ENCODE measurements around the gene CCT2. TPM values are rescaled to one million over a fixed set of nuclear protein-coding genes. Genes with fewer than 3 reads are reported as not detected.

CCT2 gene
- total RNA-seq, 1 experiment from 2014 or later: 311 TPM

DNA sequence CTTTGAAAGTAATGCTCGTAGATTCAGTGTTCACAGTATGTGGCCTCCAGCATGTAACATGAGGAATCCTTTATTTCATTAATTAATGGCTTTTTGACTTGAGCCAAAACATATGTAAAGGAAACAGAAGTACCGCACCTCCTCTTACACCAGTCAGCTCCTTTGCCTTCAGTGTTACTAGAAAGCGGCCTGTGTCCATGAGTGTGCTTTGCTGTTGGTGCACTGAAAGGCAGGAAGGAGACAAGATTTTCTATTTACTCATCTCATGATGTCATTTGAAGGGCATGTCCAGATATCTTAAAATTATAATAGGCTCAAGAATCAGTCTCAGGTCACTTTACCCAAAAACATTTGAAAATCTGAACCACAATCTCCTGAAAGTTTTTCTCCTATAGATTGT is 9.9 kb upstream of the CCT2 start:
- H3K27me3 ChIP-seq (ENCODE audit: low read length): no peaks in the 10 kb centered on the region
- H3K9ac ChIP-seq (ENCODE audit: low read length): no peak overlapping the region
- H3K9me3 ChIP-seq (ENCODE audit: low read length): no peaks in the 10 kb centered on the region
- H3K9me2 ChIP-seq (replicated peaks; ENCODE audit: insufficient read depth, low read length): no peaks in the 10 kb centered on the region
- DNase-seq: no peak
- H3K36me3 ChIP-seq (ENCODE audit: insufficient read depth, low read length): peaks cover 30% of the 10 kb centered on the region; the same call in 1 of the 2 replicates
- peaks cover 30% of the 10 kb centered on the region for H3K4me1 ChIP-seq (ENCODE audit: low read length)
- H3K4me2 ChIP-seq (ENCODE audit: low read depth, low read length, poor library complexity, severe bottlenecking): no peak overlapping the region
- no peak overlapping the region for H2AFZ ChIP-seq (ENCODE audit: low read length)
- H4K20me1 ChIP-seq (ENCODE audit: insufficient read depth, low read depth, low read length): no peaks in the 10 kb centered on the region
- no peak overlapping the region for H3K27ac ChIP-seq (ENCODE audit: low read length)
- H3K79me2 ChIP-seq (ENCODE audit: low read length): peaks cover 17% of the 10 kb centered on the region
- no peak overlapping the region for H3K4me3 ChIP-seq (ENCODE audit: low read length)

- Histone ChIP-seq H3K27me3 (ENCODE audit: low read length) (no peaks in the 10 kb centered on the region), H4K20me1 (ENCODE audit: insufficient read depth, low read depth, low read length) (no peaks in the 10 kb centered on the region), H3K9me2 (replicated peaks; ENCODE audit: insufficient read depth, low read length) (no peaks in the 10 kb centered on the region), H3K79me2 (ENCODE audit: low read length) (peaks cover 11% of the 10 kb centered on the region), H2AFZ (ENCODE audit: low read length) (no peak overlapping the region), H3K4me1 (ENCODE audit: low read length) (peaks cover 30% of the 10 kb centered on the region), H3K4me3 (ENCODE audit: low read length) (no peak overlapping the region), H3K4me2 (ENCODE audit: low read depth, low read length, poor library complexity, severe bottlenecking) (no peak overlapping the region), H3K9ac (ENCODE audit: low read length) (no peak overlapping the region), H3K27ac (ENCODE audit: low read length) (0 out of 2 replicates have a peak overlapping the region, but pooled peaks have one; percentile 9), H3K9me3 (ENCODE audit: low read length) (no peaks in the 10 kb centered on the region), H3K36me3 (ENCODE audit: insufficient read depth, low read length) (peaks cover 23% of the 10 kb centered on the region; the same call in 1 of the 2 replicates)
- DNase-seq: no peak
These were observed 7.0 kb upstream of the CCT2 start for GRCh38 chr12:69578283-69578682.

DNA sequence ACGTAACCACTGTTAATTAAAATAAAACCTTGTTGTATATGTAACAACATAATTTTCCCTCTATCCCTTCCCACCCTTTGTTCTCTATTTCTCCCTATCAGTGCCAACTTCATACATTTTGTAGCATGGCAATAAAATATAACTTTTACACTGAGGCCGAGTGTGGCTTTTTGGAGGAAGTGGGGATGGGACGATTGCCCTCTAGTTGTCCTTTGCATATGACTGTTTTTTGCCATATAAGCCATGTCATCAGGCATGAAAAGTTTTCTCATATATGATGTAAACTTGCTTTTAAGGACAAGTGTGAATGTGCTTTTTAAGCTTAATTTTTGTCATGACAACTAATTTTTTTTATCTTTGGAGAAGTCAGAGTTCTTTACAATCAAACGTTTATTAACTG is 6.2 kb upstream of the CCT2 start:
- no peak overlapping the region for H3K4me3 ChIP-seq (ENCODE audit: low read length)
- no peak overlapping the region for H2AFZ ChIP-seq (ENCODE audit: low read length)

DNA sequence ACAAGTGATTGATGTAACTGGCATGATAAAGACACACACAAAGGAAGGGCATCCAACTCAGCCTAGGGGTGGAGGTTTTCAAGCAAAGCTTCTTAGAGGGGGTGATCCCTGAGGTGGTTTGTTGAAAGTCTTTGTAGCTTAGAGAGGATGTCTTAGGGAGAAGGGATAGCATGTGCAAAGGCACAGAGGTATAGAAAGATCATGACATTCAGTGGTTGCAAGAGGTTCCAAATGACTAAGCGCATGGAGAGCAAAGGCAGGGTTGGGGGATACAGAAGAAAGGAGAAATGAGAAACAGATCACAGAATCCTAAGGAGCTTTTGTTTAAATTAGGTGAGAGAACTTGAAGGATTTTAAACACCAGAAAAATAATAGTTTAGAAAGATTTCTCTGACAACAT is 5.2 kb upstream of the CCT2 start:
- Histone ChIP-seq H3K79me2 (ENCODE audit: low read length) (peaks cover 11% of the 10 kb centered on the region), H3K9me3 (ENCODE audit: low read length) (no peaks in the 10 kb centered on the region)
- no peak for DNase-seq

More for the DNA sequence above, 6.2 kb upstream of the CCT2 start:
- no peak overlapping the region for H3K4me2 ChIP-seq (ENCODE audit: low read depth, low read length, poor library complexity, severe bottlenecking)
- peaks cover 19% of the 10 kb centered on the region; the same call in 1 of the 2 replicates for H3K36me3 ChIP-seq (ENCODE audit: insufficient read depth, low read length)
- no peak overlapping the region for H3K9ac ChIP-seq (ENCODE audit: low read length)
- no peaks in the 10 kb centered on the region for H4K20me1 ChIP-seq (ENCODE audit: insufficient read depth, low read depth, low read length)
- H3K4me1 ChIP-seq (ENCODE audit: low read length): peaks cover 30% of the 10 kb centered on the region
- DNase-seq: no peak
- H3K27ac ChIP-seq (ENCODE audit: low read length): peak overlapping the region; percentile 9; the same call in 1 of the 2 replicates
- peaks cover 11% of the 10 kb centered on the region for H3K79me2 ChIP-seq (ENCODE audit: low read length)
- H3K27me3 ChIP-seq (ENCODE audit: low read length): no peaks in the 10 kb centered on the region
- H3K9me3 ChIP-seq (ENCODE audit: low read length): no peaks in the 10 kb centered on the region
- no peaks in the 10 kb centered on the region for H3K9me2 ChIP-seq (replicated peaks; ENCODE audit: insufficient read depth, low read length)

DNA sequence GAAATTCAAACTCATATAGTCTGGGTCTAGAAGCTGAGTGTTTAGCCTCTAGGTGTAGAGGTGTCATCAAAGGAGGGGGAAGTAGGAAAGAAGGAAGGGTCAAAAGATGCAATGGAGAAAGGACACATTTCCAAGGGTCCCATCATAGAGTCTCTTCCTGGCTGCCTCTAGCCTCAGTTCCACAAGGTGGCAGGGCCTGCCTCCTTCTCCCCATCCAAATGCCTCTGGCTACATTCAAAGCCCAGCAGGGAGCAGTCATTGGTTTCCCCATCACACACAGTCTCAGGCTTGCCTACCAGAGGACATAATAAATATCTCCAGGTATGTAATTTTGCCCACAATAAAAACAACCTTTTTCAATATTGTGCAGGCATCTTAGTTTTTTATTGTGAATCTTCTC is 2.1 kb upstream of the CCT2 start:
- Histone ChIP-seq H3K27me3 (ENCODE audit: low read length) (no peaks in the 10 kb centered on the region), H3K27ac (ENCODE audit: low read length) (no peak overlapping the region), H3K79me2 (ENCODE audit: low read length) (peaks cover 28% of the 10 kb centered on the region), H3K9ac (ENCODE audit: low read length) (no peak overlapping the region), H2AFZ (ENCODE audit: low read length) (no peak overlapping the region), H3K9me3 (ENCODE audit: low read length) (no peaks in the 10 kb centered on the region), H3K36me3 (ENCODE audit: insufficient read depth, low read length) (peaks cover 17% of the 10 kb centered on the region), H3K4me1 (ENCODE audit: low read length) (peaks cover 27% of the 10 kb centered on the region), H4K20me1 (ENCODE audit: insufficient read depth, low read depth, low read length) (peaks cover 7% of the 10 kb centered on the region; the same call in 1 of the 2 replicates), H3K4me3 (ENCODE audit: low read length) (no peak overlapping the region), H3K4me2 (ENCODE audit: low read depth, low read length, poor library complexity, severe bottlenecking) (no peak overlapping the region), H3K9me2 (replicated peaks; ENCODE audit: insufficient read depth, low read length) (no peaks in the 10 kb centered on the region)
- peak; percentile 56 for DNase-seq

More for the DNA sequence above, 5.2 kb upstream of the CCT2 start:
- Histone ChIP-seq H3K27me3 (ENCODE audit: low read length) (no peaks in the 10 kb centered on the region), H3K4me3 (ENCODE audit: low read length) (no peak overlapping the region), H4K20me1 (ENCODE audit: insufficient read depth, low read depth, low read length) (no peaks in the 10 kb centered on the region), H3K4me2 (ENCODE audit: low read depth, low read length, poor library complexity, severe bottlenecking) (no peak overlapping the region), H3K36me3 (ENCODE audit: insufficient read depth, low read length) (peaks cover 13% of the 10 kb centered on the region; the same call in 1 of the 2 replicates), H2AFZ (ENCODE audit: low read length) (no peak overlapping the region), H3K4me1 (ENCODE audit: low read length) (peaks cover 35% of the 10 kb centered on the region), H3K9me2 (replicated peaks; ENCODE audit: insufficient read depth, low read length) (no peaks in the 10 kb centered on the region), H3K27ac (ENCODE audit: low read length) (no peak overlapping the region), H3K9ac (ENCODE audit: low read length) (no peak overlapping the region)

DNA sequence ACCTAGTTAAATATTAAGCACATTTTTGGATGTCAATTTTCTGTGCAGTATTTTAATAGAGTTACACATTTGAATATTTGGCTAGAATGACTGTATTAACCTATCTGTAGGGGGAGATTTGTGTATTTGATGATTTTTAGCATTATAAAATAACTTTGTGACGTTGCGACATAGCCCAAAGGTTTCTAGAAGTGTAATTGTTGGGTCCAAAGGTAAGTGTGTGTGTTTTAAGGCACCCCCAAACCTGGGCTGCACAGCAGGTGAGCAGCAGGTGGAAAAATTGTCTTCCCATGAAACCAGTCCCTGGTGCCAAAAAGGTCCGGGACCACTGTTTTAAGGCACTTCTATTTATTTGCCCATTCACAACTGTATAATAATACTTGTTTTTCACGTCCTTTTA is 3.3 kb downstream of the CCT2 start:
- H2AFZ ChIP-seq (ENCODE audit: low read length): no peak overlapping the region
- no peak overlapping the region for H3K4me2 ChIP-seq (ENCODE audit: low read depth, low read length, poor library complexity, severe bottlenecking)
- DNase-seq: no peak
- H3K9me2 ChIP-seq (replicated peaks; ENCODE audit: insufficient read depth, low read length): no peaks in the 10 kb centered on the region
- H3K4me3 ChIP-seq (ENCODE audit: low read length): no peak overlapping the region
- peaks cover 54% of the 10 kb centered on the region for H3K79me2 ChIP-seq (ENCODE audit: low read length)
- no peak overlapping the region for H3K27ac ChIP-seq (ENCODE audit: low read length)
- H3K9me3 ChIP-seq (ENCODE audit: low read length): no peaks in the 10 kb centered on the region
- H3K36me3 ChIP-seq (ENCODE audit: insufficient read depth, low read length): peaks cover 63% of the 10 kb centered on the region
- H3K27me3 ChIP-seq (ENCODE audit: low read length): no peaks in the 10 kb centered on the region
- H3K9ac ChIP-seq (ENCODE audit: low read length): no peak overlapping the region
- peaks cover 16% of the 10 kb centered on the region; the same call in 1 of the 2 replicates for H4K20me1 ChIP-seq (ENCODE audit: insufficient read depth, low read depth, low read length)
- H3K4me1 ChIP-seq (ENCODE audit: low read length): peaks cover 20% of the 10 kb centered on the region

DNA sequence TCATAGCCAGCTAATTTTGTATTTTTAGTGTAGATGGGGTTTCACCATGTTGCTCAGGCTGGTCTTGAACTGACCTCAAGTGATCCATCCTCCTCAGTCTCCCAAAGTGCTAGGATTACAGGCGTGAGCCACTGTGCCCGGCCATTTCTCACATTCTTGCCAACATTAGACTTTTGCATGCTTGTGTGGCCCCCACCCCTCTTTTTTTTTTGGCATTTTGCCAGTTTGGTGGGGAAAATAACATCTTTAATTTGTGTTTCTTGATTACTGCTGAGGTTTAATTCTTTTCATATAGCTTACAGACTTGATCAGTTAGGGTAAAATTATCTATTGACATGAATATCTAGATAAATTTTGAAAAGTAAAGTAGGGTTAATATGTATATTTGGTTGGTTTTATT is 3.8 kb downstream of the CCT2 start:
- Histone ChIP-seq H4K20me1 (ENCODE audit: insufficient read depth, low read depth, low read length) (peaks cover 16% of the 10 kb centered on the region; the same call in 1 of the 2 replicates), H2AFZ (ENCODE audit: low read length) (no peak overlapping the region), H3K4me1 (ENCODE audit: low read length) (peaks cover 20% of the 10 kb centered on the region), H3K4me3 (ENCODE audit: low read length) (no peak overlapping the region), H3K36me3 (ENCODE audit: insufficient read depth, low read length) (peaks cover 69% of the 10 kb centered on the region), H3K9me2 (replicated peaks; ENCODE audit: insufficient read depth, low read length) (no peaks in the 10 kb centered on the region), H3K4me2 (ENCODE audit: low read depth, low read length, poor library complexity, severe bottlenecking) (no peak overlapping the region), H3K27ac (ENCODE audit: low read length) (no peak overlapping the region), H3K79me2 (ENCODE audit: low read length) (peaks cover 54% of the 10 kb centered on the region), H3K9me3 (ENCODE audit: low read length) (no peaks in the 10 kb centered on the region), H3K9ac (ENCODE audit: low read length) (no peak overlapping the region), H3K27me3 (ENCODE audit: low read length) (no peaks in the 10 kb centered on the region)
- no peak for DNase-seq

DNA sequence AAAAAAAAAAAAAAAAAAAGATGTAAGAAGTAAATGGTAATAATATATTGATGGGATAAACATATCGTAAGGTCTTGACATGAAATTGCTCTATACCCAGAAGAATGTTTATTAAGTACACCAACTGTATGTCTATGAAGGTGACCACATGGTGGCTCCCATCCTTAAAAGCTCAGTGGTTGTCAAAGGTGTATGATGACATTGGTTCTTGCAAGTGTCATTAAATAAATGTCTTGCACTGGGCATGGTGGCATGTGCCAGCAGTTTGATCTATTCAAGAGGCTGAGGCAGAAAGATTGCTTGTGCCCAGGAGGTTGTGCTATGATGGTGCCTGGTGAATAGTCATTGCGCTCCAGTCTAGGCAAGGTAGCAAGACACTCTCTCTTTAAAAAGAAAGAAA is 10.4 kb downstream of the CCT2 start:
- no peak overlapping the region for H3K9ac ChIP-seq (ENCODE audit: low read length)
- no peak overlapping the region for H2AFZ ChIP-seq (ENCODE audit: low read length)
- H3K79me2 ChIP-seq (ENCODE audit: low read length): peaks cover 12% of the 10 kb centered on the region
- H3K4me1 ChIP-seq (ENCODE audit: low read length): no peaks in the 10 kb centered on the region
- peaks cover 10% of the 10 kb centered on the region; the same call in 1 of the 2 replicates for H4K20me1 ChIP-seq (ENCODE audit: insufficient read depth, low read depth, low read length)
- H3K9me3 ChIP-seq (ENCODE audit: low read length): no peaks in the 10 kb centered on the region
- H3K27ac ChIP-seq (ENCODE audit: low read length): no peak overlapping the region
- H3K4me2 ChIP-seq (ENCODE audit: low read depth, low read length, poor library complexity, severe bottlenecking): no peak overlapping the region
- no peak overlapping the region for H3K4me3 ChIP-seq (ENCODE audit: low read length)
- DNase-seq: no peak
- H3K36me3 ChIP-seq (ENCODE audit: insufficient read depth, low read length): peaks cover 83% of the 10 kb centered on the region
- H3K9me2 ChIP-seq (replicated peaks; ENCODE audit: insufficient read depth, low read length): no peaks in the 10 kb centered on the region
- no peaks in the 10 kb centered on the region for H3K27me3 ChIP-seq (ENCODE audit: low read length)
